ENCODE results near the gene PHACTR1. TPM values are rescaled to one million over a fixed set of nuclear protein-coding genes. Genes with fewer than 3 reads are reported as not detected.

Gene PHACTR1
- total and polyA plus RNA-seq, 2 donors (not counting 1 experiment from before 2014, with no cell fraction given) = 0.60 to 1.2 TPM

DNA sequence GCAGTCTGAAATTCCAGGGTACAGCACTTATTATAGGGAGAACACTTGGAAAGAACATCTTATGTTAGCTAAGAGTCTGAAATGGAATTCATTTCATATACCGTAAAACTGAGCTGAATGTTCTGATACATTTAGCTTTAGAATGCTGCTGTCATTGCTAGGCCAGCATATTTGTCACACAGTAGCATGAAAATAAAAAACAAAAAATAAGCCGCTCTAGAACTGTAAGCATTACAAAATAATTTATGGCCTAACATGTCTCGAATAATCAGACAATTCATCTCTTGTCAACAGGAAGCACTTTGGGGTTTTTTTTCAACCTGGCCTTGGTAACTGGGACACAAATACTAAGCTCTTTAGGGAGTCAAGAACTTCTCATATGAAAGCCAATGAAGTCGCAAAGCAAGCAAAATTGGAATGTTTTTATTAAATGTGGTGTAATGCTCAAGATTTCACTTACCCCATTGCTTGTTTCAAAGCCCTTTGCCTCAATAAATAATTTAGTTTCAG is 115.7 kb downstream of the PHACTR1 start:
- Histone ChIP-seq H3K9ac (ENCODE audit: insufficient read depth, low read length) (no peak overlapping the region), H2AFZ (ENCODE audit: low read length) (no peak overlapping the region), H3K4me3 (replicated peaks in 1 of 4; ENCODE audit: control extremely low read depth in 1 of 4, insufficient read depth in 1 of 4, low read depth in 3 of 4, low read length in 4 of 4) (no peak overlapping the region), H3K27ac (ENCODE audit: insufficient read depth, low read length) (no peak overlapping the region), H3K79me2 (ENCODE audit: control insufficient read depth, insufficient read depth, low read length) (no peaks in the 10 kb centered on the region), H4K20me1 (ENCODE audit: control insufficient read depth, extremely low read depth, insufficient read depth, low read length) (no peaks in the 10 kb centered on the region), H3K27me3 (ENCODE audit: control insufficient read depth, insufficient read depth, low read length) (no peaks in the 10 kb centered on the region), H3K9me3 (ENCODE audit: control insufficient read depth, insufficient read depth, low read depth, low read length) (no peaks in the 10 kb centered on the region), H3K36me3 (ENCODE audit: control insufficient read depth, insufficient read depth, low read length) (no peaks in the 10 kb centered on the region), H3K4me1 (ENCODE audit: control insufficient read depth, extremely low read depth, insufficient read depth, low read length) (no peaks in the 10 kb centered on the region), H3K4me2 (ENCODE audit: extremely low read depth, insufficient read depth, low read length) (no peak overlapping the region)
- no peak for TF ChIP-seq EZH2 (IDR thresholded peaks at IDR 0.05; ENCODE audit: low read length, missing control alignments)
- TF ChIP-seq, protein P1, sequence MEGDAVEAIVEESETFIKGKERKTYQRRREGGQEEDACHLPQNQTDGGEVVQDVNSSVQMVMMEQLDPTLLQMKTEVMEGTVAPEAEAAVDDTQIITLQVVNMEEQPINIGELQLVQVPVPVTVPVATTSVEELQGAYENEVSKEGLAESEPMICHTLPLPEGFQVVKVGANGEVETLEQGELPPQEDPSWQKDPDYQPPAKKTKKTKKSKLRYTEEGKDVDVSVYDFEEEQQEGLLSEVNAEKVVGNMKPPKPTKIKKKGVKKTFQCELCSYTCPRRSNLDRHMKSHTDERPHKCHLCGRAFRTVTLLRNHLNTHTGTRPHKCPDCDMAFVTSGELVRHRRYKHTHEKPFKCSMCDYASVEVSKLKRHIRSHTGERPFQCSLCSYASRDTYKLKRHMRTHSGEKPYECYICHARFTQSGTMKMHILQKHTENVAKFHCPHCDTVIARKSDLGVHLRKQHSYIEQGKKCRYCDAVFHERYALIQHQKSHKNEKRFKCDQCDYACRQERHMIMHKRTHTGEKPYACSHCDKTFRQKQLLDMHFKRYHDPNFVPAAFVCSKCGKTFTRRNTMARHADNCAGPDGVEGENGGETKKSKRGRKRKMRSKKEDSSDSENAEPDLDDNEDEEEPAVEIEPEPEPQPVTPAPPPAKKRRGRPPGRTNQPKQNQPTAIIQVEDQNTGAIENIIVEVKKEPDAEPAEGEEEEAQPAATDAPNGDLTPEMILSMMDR (conservative IDR thresholded peaks at IDR 0.05 in 1 of 2, IDR thresholded peaks at IDR 0.05 in 1 of 2; ENCODE audit: low read depth in 1 of 2, low read length in 2 of 2) = no peak
- no peak for DNase-seq (ENCODE audit: low read depth in 2 of 2)

DNA sequence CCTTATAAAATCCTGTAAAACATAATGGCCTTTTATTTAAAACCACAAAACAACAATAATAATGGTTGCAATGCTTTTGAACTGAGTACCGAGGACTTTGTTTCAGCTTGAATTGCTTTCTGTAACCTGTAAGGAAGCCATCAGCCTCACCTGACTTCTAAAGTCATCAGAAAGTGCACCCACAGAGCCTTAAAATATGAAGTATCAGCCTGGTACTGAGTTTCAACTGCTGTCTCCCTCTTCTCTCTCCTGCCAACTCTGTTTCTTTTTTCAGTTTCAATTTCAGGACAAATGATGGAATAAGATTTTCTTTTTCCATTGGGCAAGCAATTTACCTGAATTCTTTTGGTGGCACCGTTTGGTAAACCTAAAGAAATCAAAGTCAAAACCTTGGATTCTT is 119.4 kb downstream of the PHACTR1 start:
- Histone ChIP-seq H3K27ac (ENCODE audit: insufficient read depth, low read length) (no peak overlapping the region), H3K9me3 (ENCODE audit: control insufficient read depth, insufficient read depth, low read depth, low read length) (no peaks in the 10 kb centered on the region), H3K36me3 (ENCODE audit: control insufficient read depth, insufficient read depth, low read length) (no peaks in the 10 kb centered on the region), H3K79me2 (ENCODE audit: control insufficient read depth, insufficient read depth, low read length) (no peaks in the 10 kb centered on the region), H3K4me3 (replicated peaks in 1 of 4; ENCODE audit: control extremely low read depth in 1 of 4, insufficient read depth in 1 of 4, low read depth in 3 of 4, low read length in 4 of 4) (no peak overlapping the region), H4K20me1 (ENCODE audit: control insufficient read depth, extremely low read depth, insufficient read depth, low read length) (no peaks in the 10 kb centered on the region), H3K27me3 (ENCODE audit: control insufficient read depth, insufficient read depth, low read length) (no peaks in the 10 kb centered on the region), H3K9ac (ENCODE audit: insufficient read depth, low read length) (no peak overlapping the region), H3K4me2 (ENCODE audit: extremely low read depth, insufficient read depth, low read length) (no peak overlapping the region), H2AFZ (ENCODE audit: low read length) (no peak overlapping the region), H3K4me1 (ENCODE audit: control insufficient read depth, extremely low read depth, insufficient read depth, low read length) (no peaks in the 10 kb centered on the region)
- DNase-seq (ENCODE audit: low read depth in 2 of 2) = no peak
- TF ChIP-seq EZH2 (IDR thresholded peaks at IDR 0.05; ENCODE audit: low read length, missing control alignments) = no peak
- TF ChIP-seq, protein P1 (conservative IDR thresholded peaks at IDR 0.05 in 1 of 2, IDR thresholded peaks at IDR 0.05 in 1 of 2; ENCODE audit: low read depth in 1 of 2, low read length in 2 of 2) = no peak

- DNase-seq (ENCODE audit: low read depth in 2 of 2) = no peak
- H3K9me3 ChIP-seq (ENCODE audit: control insufficient read depth, insufficient read depth, low read depth, low read length) = no peaks in the 10 kb centered on the region
- H3K4me3 ChIP-seq (replicated peaks in 1 of 4; ENCODE audit: control extremely low read depth in 1 of 4, insufficient read depth in 1 of 4, low read depth in 3 of 4, low read length in 4 of 4) = no peak overlapping the region
- no peak overlapping the region for H2AFZ ChIP-seq (ENCODE audit: low read length)
- H3K27me3 ChIP-seq (ENCODE audit: control insufficient read depth, insufficient read depth, low read length) = no peaks in the 10 kb centered on the region
- H3K4me2 ChIP-seq (ENCODE audit: extremely low read depth, insufficient read depth, low read length) = no peak overlapping the region
- no peaks in the 10 kb centered on the region for H3K36me3 ChIP-seq (ENCODE audit: control insufficient read depth, insufficient read depth, low read length)
- no peak overlapping the region for H3K9ac ChIP-seq (ENCODE audit: insufficient read depth, low read length)
- H3K27ac ChIP-seq (ENCODE audit: insufficient read depth, low read length) = no peak overlapping the region
- H3K4me1 ChIP-seq (ENCODE audit: control insufficient read depth, extremely low read depth, insufficient read depth, low read length) = no peaks in the 10 kb centered on the region
- TF ChIP-seq, protein P1 (conservative IDR thresholded peaks at IDR 0.05 in 1 of 2, IDR thresholded peaks at IDR 0.05 in 1 of 2; ENCODE audit: low read depth in 1 of 2, low read length in 2 of 2) = no peak
- no peak for TF ChIP-seq EZH2 (IDR thresholded peaks at IDR 0.05; ENCODE audit: low read length, missing control alignments)
- no peaks in the 10 kb centered on the region for H4K20me1 ChIP-seq (ENCODE audit: control insufficient read depth, extremely low read depth, insufficient read depth, low read length)
- no peaks in the 10 kb centered on the region for H3K79me2 ChIP-seq (ENCODE audit: control insufficient read depth, insufficient read depth, low read length)
Measured at GRCh38 chr6:12841619-12842018, 125.1 kb downstream of the PHACTR1 start.

Measured in fibroblast of lung (primary cell).